Stimulated activated CD8-positive, alpha-beta memory T cell treated with anti-CD3 and anti-CD28 coated beads, Interleukin-15, amount 100 ng/mL, for 4 hours (primary cell): Measurements from ENCODE around the gene BCKDK.

Source experiments
- DNase-seq, 2 donors: peaks; one replicate each; pipeline ENCODE4 v3.0.0-alpha.2; 2020; ENCODE audit warnings: low read depth in 2 of 2

The BCKDK gene

DNA sequence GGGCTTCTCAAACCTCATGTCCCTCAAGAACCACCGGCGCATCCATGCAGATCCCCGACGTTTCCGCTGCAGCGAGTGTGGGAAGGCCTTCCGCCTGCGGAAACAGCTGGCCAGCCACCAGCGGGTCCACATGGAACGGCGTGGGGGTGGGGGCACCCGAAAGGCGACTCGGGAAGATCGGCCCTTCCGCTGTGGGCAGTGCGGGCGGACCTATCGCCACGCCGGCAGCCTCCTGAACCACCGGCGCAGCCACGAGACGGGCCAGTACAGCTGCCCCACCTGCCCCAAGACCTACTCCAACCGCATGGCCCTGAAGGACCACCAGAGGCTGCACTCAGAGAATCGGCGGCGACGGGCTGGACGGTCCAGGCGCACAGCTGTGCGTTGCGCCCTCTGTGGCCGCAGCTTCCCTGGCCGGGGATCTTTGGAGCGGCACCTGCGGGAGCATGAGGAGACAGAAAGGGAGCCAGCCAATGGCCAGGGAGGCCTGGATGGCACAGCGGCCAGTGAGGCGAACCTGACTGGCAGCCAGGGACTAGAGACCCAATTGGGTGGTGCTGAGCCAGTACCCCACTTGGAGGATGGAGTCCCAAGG is 28.1 kb upstream of the BCKDK start:
- DNase-seq: no peak

- no peak for DNase-seq
These were observed 27.3 kb upstream of the BCKDK start for GRCh38 chr16:31080756-31081419.

- DNase-seq: no peak
These were observed 26.5 kb upstream of the BCKDK start for GRCh38 chr16:31081428-31082351.

DNA sequence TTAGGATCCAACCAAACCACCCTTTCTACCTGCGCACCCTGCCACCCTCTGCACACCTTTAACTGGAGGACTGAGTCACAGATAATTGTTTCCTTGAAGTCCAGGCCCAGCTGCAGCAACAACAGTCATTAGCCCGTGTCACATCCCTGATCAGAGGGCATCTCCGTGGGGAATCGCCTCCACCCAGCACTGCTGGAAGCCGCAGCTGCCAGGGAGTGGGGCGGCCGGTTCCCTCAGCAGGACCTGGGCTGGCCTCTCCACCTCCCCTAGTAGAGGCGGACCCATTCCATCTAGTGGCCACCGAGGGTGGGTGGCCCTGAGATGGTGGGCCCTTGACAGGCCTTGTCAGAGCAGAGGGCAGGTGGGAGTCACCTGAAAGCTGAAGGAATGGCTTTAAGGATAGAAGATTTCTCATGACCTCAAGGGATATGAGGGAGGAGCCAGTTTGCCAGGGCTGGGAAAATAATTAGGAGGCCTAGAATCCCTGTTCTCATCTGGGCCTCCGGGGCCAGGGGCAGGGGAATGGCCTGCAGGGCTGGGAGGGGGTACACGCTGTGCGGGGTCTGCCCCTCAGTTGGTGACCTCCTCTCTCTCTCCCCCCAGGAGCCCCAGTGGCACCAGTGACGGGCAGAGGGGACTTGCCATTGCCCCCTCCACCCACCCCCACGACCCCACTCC is 25.7 kb upstream of the BCKDK start:
- no peak for DNase-seq

DNA sequence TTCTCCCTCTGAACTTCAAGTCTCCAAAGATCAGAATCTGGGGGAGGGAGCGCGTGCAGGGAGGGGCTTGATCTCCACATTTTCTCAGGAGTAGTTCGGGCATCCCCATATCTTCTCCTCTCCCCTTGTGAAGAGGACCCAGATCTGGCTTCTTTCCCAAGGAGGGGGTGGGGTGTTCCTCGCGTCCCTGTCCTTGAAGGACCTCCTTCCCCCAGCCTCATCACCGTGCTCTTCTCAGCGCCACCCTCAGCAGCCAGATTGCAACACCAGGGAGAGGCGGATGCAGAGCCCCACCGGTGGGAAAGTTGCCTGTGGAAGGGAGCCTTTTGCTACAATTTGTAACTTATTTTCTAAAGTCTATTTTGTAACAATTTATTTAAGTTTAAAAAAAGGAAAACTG is 25.1 kb upstream of the BCKDK start:
- DNase-seq: no peak

DNA sequence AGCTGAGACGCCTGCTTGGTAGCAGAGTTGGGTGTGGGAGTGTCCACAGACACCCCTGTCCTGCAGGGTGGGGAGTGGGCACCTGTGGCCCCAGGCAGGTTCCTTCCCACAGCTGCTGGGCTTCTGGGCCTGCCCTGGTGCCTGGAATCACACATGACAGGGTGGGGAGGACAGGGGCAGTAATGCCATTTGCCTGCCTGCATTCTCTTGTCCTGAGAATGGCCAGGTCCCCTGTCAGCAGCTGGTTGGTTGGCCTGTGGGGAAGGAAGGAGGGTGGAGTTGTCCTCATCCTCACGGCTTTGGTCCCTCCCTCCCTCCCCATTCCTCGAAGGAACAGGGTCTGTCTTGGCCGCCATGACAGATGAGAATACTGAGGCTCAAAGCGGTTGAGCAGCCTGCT is 24.6 kb upstream of the BCKDK start:
- DNase-seq: no peak

DNA sequence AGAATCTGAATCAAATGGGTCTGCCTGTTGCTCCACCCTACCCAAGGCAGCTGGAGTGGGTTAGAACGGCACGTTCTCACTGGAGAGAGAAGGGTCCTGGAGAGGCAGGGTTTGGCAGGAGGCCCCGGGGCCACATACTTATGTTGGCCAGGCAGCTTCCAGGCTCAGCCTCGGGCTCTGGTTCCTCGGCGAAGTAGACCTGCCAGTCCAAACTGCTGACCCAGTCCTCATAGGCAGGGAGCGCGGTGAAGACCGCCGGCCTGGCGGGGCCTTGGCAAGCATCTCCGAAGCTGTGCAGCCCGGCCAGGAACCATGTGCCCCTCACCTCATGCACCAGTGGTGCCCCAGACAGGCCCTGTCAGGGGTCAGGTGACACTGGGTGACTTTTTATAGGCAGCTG is 24.2 kb upstream of the BCKDK start:
- no peak for DNase-seq

DNA sequence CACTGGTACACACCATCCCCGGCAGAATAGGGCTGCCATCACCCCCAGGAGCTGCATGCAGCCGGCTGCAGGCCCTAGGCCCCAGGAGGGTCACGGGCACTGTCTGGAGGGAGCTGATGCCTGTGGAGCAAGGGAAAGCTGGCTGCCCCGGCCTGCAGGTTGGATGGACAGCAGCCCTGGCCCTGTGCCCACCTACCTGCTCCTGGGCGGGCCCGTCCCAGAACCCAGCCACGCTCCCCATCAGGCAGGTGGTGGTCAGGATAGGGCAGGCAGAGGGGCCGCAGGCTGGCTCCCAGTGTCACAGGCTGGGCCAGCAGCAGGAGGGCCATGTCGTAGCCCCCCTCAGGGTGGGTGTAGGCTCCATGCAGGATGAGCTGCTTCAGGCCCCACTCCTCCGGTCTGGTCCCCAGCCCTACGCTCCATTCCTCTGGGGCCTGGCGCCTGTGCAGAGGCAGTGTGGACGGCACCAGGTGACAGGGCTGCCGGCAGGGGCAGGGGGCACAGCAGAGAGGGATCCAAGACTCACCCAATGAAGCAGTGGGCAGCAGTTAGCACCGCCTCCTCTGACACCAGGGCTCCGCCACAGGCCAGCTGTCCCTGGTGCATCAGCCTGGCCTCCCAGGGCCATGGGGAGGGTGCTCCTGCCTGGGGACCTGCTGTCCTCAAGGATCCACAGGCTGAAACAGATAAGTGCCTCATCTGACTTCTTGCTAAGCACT is 23.4 kb upstream of the BCKDK start:
- DNase-seq: no peak

DNA sequence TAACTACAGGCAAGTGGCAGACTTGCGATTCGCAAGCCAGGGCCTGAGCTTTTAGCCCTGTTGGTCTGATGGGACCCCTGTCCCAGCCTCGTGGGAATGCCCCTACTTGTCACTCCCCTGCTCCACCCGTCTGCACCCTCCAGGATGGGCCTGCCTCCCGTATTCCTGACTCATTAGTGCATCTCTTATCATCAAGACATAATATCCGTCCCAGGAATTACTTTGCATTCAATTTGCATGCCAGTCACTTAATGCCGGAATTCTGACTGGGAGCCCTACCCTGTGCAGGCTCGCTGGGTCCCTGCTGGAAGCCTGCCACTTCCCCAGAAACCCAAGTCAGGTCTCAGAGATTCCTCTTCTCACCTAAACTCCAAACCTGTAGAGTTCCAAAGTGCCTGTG is 22.8 kb upstream of the BCKDK start:
- DNase-seq: no peak

DNA sequence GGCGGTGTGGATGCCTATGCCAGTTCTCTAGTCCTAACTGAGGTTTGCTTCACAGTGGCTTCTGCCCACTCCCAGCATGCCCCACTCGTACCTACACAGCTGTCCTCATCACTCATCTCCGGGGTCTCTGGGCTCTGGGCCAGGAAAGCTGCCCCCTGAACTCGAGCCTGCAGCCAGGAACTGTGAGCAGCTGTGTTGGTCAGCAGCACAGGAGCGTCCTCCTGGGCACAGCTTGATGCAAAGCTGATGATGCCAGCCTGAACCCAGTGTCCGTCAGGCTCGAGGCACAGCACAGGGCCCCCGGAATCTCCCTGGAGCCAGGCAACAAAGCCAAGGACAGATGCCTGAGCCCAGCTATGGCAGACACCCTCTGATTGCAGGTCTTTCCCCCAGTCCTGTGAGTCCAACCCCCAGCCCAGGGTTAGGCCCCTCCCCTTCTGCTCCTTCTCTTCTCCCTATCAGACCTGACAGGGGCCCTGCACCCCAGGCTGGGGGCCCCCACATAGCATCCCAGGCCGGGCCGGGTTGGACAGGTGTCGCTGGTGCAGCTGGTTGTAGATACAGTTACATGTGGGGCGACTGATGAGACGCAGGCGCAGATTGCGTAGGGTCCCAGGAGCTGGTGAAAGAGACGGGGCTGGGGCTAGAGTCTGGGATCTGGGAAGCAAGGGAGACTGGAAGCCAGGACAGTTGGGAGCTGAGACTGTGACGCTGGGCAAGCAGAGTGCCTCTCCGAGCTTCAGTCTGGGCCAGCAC is 22.1 kb upstream of the BCKDK start:
- no peak for DNase-seq

DNA sequence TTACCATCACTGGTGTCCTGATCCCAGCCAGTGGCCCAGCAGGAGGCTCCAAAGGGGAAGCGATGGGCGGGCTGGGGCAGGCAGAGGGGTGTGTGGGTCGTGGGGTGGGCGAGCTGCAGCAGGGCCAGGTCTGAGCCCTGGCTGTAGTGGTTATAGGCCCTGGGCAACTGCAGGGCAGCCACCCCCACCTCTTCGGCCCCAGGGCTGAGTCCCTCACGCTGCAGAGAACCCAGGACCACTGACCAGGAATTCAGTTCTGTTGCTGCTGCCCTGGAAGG is 21.6 kb upstream of the BCKDK start:
- no peak for DNase-seq

DNA sequence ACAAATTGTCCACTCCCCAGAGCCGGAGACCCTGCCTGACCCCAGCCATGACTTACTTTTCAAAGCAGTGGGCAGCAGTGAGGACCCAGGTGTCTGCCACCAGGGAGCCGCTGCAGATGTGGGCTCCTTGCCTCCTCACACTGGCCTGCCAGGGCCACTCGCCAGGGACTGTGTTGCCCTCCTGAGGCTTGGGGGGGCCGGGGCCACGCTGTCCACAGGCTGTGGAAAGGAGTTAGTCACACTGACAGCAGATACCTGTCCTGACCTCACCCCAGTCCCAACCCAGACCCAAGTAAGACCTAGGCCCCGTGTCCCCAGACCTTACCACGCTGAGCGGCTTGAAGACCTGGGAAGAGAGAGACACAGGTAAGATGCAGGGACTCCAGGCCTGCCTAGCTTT is 20.7 kb upstream of the BCKDK start:
- DNase-seq: no peak

GRCh38 chr16:31087971-31088370 is 20.2 kb upstream of the BCKDK start:
- no peak for DNase-seq

GRCh38 chr16:31088459-31089183 is 19.6 kb upstream of the BCKDK start, which contains the start of gene PRSS53:
PRSS53 (minus strand) TSS chr16:31088943; CDS start chr16:31088809, 134 bp downstream.
- DNase-seq: no peak

- DNase-seq: no peak
These were observed 19.0 kb upstream of the BCKDK start for GRCh38 chr16:31089199-31089598.

DNA sequence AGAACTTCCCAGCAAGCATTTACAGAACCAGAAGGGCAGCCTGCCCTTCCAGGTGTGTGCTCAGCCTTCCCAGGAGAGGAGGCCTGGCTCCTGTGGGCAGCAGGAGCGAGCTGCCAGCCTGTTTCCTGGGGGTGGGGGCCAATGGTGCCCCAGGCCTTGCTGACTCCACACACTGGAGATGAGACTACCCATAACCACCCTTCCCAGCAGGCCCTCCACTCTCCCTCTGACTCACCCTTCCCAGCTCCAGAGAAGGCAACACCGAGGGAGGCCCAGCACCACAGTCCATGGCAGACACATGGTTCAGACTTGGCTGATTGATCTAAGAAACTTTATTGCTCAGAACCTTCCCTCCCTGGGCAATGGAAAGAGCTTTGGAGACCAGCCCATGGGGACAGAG is 17.6 kb upstream of the BCKDK start:
- DNase-seq: no peak

DNA sequence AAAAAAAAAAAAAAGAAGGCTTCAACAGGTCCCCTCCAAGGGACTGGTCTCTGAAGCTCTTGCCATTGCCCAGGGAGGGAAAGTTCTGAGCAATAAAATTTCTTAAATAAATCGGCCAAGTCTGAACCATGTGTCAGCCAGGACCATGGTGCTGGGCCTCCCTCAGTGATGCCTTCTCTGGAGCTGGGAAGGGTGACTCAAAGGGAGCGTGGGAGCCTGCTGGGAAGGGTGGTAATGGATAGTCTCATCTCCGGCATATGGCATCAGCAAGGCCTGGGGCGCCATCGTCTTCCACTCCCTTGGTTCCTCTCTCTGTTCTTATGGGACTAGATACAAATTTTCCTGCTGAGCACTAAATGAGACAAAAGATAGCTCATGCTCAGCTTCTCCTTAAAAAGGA is 15.9 kb upstream of the BCKDK start:
- DNase-seq: no peak

GRCh38 chr16:31093132-31093703 is 15.0 kb upstream of the BCKDK start:
- DNase-seq: no peak

- DNase-seq: no peak
These were observed 14.1 kb upstream of the BCKDK start for GRCh38 chr16:31094088-31094423.
